Right lobe of liver (tissue), 4 donors: ENCODE measurements around the gene KRTAP4-5.

ENCODE experiments used
- CTCF ChIP-seq, 4 donors: fragments of 200-600 bp in 3 of 4; fragments of 450-650 bp in 1 of 4; IDR thresholded peaks; one replicate each; pipeline versions ENCODE4 v1.5.1 to v1.8.0; 2016 to 2022; ENCODE audit warnings: antibody characterized with exemption in 4 of 4, mild to moderate bottlenecking in 2 of 4
- POLR2A ChIP-seq: fragments of 450-650 bp; IDR thresholded peaks from one replicate; pipeline ENCODE4 v1.6.1; 2017; ENCODE audit warnings: antibody characterized with exemption, mild to moderate bottlenecking
- donor health status: DM: no; HTN: no; CAD: no.
- donor health status: DM: no; HTN: no; CAD: no.
- donor health status: DM: no; HTN: yes; CAD: no.

- TF ChIP-seq CTCF (IDR thresholded peaks at IDR 0.05) = no peak
- TF ChIP-seq POLR2A = no peak
These were observed 37.2 kb upstream of the KRTAP4-5 start for GRCh38 chr17:41186872-41187271.
